IPS-18c (cell line): Measurements from ENCODE around the gene RAB3IL1.

Source experiments
- H3K4me3 ChIP-seq: 2 replicates; pipeline ENCODE4 v1.7.0; 2013; ENCODE audit warnings: low read depth, mild to moderate bottlenecking, low read length, moderate library complexity; ENCODE audit not compliant: insufficient read depth
- H3K9me3 ChIP-seq: one replicate; pipeline ENCODE4 v1.6.1; 2013; ENCODE audit warnings: mild to moderate bottlenecking, low read length, moderate library complexity; ENCODE audit not compliant: control insufficient read depth, insufficient read depth

The RAB3IL1 gene

DNA sequence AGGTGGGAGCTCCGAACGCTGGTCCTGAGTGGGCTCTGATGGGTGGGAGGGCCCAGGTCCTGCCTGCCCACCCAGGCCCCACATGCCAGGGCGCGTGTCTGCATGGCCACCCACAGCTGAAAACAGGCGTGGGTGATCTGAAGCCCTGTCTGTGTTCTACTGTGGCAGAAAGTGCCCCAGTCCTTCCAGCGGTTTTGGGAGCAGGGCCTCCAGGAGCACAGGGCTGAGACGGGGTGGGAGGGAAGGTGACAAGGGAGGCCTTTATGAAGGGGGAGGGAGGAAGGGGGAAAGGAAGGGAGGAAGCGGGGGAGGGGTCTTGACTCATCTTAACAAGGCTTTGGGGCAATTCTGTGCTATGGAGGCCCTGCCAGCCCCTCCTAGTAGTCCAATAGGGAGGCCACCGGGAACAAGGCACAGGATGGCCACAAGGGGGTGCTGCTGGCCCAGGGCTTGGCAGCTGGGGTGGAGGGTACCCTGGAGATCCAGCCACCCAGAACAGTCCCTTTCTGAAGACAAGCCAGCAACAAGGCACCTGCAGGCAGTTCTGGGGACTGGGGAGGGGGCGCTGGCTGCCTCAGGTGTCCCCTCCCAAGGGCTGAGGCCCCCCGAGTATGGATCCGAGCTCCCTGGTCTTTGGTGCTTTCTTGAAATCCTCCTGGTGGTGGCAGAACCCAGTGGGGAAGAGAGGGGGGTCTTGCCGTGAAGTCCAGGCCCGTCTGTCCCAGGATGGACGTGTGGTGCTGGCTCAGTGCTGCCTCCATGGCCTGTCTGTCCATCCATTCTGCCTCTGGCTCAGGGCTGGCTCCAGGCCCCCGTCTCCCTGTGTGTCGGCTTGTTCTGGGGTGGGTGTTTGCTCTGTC is 19.7 kb downstream of the RAB3IL1 start:
- no peak overlapping the region for H3K4me3 ChIP-seq

DNA sequence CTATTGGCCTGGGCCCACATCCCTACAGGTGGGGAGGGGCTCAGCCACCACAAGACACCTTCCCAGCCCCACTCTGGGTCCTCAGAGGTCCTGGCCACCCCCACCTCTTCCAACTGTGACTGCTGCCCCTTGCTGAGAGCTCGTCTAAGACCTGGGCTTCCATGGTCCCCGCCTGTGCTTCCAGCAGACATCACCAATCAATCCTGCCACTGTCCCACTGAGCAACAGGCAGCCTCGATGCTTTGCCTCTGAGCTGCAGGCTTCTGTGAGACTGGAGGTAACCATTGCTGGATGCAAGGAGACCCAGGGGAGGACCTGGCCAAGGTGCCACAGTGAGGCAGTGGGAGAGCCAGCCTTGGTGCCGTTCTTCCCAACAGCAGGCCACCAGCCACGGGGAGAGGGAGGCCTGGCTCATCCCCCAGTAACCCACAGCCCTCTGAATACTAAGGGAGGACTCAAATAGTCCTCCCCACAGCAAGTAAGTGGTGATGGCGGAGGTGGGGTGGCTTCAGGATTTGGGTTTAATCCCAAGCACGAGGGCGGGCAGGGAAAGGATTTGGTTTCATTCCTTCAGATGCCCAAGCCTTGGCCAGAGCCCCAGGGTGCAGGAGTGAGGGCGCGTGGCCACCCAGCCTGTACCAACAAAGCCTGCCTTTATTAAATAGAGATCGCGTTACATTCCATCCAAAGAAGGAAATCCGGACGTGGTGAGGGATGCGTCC is 20.5 kb downstream of the RAB3IL1 start:
- Histone ChIP-seq H3K9me3 (no peaks in the 10 kb centered on the region), H3K4me3 (no peak overlapping the region)

More for the DNA sequence above, 19.7 kb downstream of the RAB3IL1 start:
- no peaks in the 10 kb centered on the region for H3K9me3 ChIP-seq

DNA sequence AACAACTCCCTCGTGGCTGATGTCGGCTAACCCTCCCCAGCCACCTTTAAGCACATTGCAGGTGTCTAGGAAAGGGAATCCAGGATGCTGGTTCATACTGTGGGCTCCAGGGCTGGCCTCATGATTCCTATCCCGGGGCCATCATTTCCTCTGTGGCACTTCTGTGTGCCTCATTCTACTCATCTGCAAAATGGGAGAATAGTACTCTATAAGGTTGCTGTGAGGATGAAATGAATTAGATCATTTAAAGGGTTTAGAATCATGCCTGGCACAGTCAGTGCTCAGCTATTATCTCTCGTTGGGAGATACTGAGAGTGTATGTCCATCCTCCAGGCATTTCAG is 21.7 kb downstream of the RAB3IL1 start:
- Histone ChIP-seq H3K4me3 (no peak overlapping the region), H3K9me3 (no peaks in the 10 kb centered on the region)

- Histone ChIP-seq H3K4me3 (no peak overlapping the region), H3K9me3 (no peaks in the 10 kb centered on the region)
Measured at GRCh38 chr11:61895046-61895717, 22.2 kb downstream of the RAB3IL1 start.

GRCh38 chr11:61893981-61894380 is 23.4 kb downstream of the RAB3IL1 start:
- Histone ChIP-seq H3K9me3 (no peaks in the 10 kb centered on the region), H3K4me3 (no peak overlapping the region)

DNA sequence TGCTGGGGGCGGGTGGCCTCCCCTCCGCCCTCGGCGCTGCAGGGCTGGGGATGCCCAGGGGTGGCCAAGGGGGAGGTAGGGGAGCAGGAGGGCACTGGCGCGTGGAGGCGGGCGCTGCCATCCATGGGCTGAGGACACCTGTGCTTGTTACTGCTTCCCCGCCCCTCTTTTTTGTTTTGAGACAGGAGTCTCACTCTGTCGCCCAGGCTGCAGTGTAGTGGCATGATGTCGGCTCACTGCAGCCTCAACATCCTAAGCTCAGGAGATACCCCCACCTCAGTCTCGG is 25.3 kb downstream of the RAB3IL1 start:
- H3K4me3 ChIP-seq = peak overlapping the region; percentile 63
- H3K9me3 ChIP-seq = no peaks in the 10 kb centered on the region

DNA sequence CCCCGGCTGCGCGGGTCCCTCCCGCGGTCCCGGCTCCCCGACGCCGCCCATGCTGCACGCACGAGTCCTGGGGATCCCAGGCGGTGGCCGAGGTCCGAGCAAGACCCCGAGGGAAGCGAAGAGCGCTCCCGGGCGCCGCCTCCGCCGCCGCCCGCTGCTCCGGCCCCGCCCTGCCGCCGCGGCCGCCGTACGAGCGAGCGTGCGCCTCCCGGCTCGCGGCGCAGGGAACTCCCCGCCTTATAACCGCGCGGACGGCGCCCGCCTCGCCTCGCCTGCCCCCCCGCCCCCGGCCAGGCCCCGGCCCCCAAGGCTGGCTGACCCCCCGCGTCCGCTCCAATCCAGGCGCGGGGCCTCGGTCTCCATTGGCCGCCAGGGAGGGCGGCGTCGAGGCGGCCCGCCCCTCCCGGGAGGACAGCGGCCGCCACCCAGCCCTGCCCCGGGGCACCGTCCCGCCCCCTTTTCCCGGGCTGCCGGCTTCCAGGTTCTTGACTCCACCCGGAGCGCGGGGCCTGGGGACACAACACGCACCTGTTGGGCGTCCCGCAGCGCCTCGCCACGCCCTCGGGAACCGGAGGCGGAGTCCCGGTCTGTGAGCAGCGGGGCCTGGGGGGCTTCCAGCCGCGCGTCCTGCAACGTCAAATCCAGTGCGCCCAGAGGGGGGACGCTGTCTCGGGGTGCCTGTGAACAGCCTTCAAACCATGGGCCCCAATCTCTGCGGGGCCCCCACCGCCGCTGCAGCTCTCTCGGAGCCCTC is 25.9 kb downstream of the RAB3IL1 start, which contains the start of gene FADS3:
Gene FADS3, minus strand, starts transcription at position 215 of the 754 bp plus-strand sequence. Its CDS starts 164 bp downstream, at position 51.
- H3K4me3 ChIP-seq = peak within 1 kb of the TSS; percentile 78

GRCh38 chr11:61890529-61891330 is 26.6 kb downstream of the RAB3IL1 start:
- H3K9me3 ChIP-seq = no peaks in the 10 kb centered on the region
- peak overlapping the region; percentile 78 for H3K4me3 ChIP-seq

More for the DNA sequence above, 25.9 kb downstream of the RAB3IL1 start, which contains the start of gene FADS3:
- H3K9me3 ChIP-seq = no peaks in the 10 kb centered on the region

DNA sequence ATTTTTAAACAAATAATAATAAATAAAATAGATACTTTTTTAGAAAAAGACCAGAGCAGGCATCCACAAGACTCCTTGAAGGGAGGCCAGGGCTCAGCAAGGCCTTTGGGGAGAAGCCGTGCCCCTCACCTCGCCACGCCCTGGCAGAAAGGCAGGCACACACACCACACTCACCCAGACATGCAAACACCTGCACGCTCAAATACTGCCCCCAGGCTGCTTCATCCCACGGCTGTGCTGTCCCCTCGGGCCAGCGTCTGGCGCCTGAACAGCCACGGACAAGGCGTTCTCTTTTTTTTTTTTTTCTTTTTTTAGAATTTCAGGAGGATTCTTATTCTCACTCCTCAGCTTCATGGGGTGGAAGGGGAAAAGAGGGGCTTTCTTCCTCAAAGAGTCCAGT is 27.5 kb downstream of the RAB3IL1 start:
- Histone ChIP-seq H3K4me3 (peak overlapping the region; percentile 78; the same call in 1 of the 2 replicates), H3K9me3 (no peaks in the 10 kb centered on the region)

- Histone ChIP-seq H3K4me3 (no peak overlapping the region), H3K9me3 (no peaks in the 10 kb centered on the region)
Measured at GRCh38 chr11:61888590-61888989, 28.8 kb downstream of the RAB3IL1 start.

GRCh38 chr11:61887839-61888494 is 29.4 kb downstream of the RAB3IL1 start:
- H3K9me3 ChIP-seq = no peaks in the 10 kb centered on the region

DNA sequence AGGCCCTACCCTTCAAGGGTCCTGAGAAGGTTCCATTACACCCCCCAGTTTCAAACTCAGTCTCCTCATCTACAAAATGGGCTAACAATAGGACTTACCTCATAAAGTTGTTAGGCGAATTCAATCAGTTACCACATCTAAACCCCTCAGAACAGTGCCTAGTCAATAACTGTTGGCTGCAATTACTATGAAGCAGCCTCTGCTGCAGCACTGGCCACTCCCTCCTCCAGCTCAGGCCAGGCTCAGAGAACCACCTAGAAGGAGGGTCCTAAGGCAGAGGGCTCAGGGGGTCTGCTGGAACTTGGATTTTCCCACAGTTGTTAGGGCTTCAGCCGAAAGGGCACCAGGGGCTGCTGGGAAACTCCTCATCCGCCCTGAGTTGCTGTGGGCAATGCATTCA is 30.7 kb downstream of the RAB3IL1 start:
- Histone ChIP-seq H3K9me3 (no peaks in the 10 kb centered on the region), H3K4me3 (no peak overlapping the region)

More at GRCh38 chr11:61887839-61888494, 29.4 kb downstream of the RAB3IL1 start:
- H3K4me3 ChIP-seq = no peak overlapping the region

DNA sequence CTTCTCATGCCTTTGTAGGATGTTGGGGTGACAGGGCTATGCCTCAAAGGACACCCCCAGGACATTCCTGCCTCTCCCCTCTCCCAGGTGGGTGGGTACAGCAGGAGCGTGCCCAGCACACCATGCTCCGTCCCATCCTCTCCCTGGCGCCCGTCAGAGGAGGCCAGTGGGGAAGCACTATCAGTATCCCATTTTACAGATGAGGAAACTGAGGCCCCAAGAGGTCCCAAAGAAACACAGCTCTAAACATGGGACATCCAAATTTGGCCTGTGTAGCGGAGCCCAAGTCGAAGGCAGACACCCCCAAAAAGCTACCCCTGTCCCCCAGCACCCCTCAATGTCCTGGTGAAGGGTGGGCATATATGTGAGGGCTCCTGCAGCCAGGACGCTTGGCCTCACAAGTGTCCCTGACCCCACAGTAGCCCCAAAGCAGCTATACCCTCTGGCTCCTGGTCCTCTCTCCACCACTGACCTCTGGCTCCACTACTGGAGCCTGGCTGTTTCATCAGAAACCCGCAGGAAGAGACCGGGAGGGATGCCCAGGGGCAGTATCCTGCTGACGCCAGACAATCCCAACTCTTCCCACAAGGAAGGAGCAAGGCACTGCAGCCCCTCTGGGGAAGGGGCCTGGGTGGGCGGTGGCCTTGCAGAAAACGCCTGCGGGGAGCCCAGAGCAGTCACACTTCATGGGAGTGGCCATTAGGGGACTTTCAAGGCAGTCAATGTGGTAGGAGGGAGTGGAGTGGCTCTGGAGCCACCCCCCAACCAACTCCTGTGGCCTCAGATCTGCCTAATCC is 31.4 kb downstream of the RAB3IL1 start:
- Histone ChIP-seq H3K9me3 (no peaks in the 10 kb centered on the region), H3K4me3 (no peak overlapping the region)

DNA sequence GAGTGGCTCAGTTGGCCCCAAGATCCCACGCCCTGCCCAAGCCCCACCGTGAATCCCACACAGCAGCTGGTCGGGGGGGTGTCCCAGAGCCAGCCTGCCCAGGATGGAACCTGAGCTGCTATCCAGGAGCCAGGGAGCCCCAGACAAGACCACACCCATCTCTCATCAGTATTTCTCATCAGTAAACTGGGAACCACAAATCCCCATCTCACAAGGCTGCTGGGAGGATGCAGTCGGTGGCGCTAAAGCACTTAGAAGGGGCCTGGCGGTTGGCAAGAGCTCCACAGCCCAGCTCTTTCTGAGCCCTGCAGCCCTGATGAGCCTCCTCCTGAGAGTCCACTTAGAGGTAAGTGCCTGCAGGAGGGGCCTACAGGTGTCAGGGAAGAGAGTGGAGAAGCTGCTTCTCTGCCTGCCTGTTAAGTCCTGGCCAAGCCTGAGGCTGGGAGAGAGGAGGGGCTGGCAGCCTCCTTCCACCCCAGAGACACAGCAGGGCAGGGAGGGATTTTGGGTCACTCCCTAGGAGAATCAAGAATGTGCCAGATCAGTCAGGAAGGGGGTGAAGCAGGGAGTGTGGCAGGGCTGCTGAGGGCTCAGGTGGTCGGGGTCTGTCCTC is 32.1 kb downstream of the RAB3IL1 start:
- Histone ChIP-seq H3K4me3 (no peak overlapping the region), H3K9me3 (no peaks in the 10 kb centered on the region)

- no peak overlapping the region for H3K4me3 ChIP-seq
- peaks cover 4% of the 10 kb centered on the region for H3K9me3 ChIP-seq
Measured at GRCh38 chr11:61883947-61884346, 33.4 kb downstream of the RAB3IL1 start.
